Posterior cingulate gyrus (tissue), 11 donors: ENCODE measurements around the gene KCNK10.
A peak's percentile ranks its signal among the peaks of the same experiment; 100 is the strongest.

Source experiments
- DNase-seq, 10 donors: peaks; one replicate each; pipeline versions ENCODE4 v3.0.0 to v3.0.0-alpha.2; 2020 to 2021; ENCODE audit warnings: mixed read lengths in 3 of 10
- intact Hi-C: fragments of 100-400 bp; cut with DNase I; formaldehyde crosslinking; loops from one replicate; pipeline ENCODE4 v1.15.1; 2023

The KCNK10 gene

DNA sequence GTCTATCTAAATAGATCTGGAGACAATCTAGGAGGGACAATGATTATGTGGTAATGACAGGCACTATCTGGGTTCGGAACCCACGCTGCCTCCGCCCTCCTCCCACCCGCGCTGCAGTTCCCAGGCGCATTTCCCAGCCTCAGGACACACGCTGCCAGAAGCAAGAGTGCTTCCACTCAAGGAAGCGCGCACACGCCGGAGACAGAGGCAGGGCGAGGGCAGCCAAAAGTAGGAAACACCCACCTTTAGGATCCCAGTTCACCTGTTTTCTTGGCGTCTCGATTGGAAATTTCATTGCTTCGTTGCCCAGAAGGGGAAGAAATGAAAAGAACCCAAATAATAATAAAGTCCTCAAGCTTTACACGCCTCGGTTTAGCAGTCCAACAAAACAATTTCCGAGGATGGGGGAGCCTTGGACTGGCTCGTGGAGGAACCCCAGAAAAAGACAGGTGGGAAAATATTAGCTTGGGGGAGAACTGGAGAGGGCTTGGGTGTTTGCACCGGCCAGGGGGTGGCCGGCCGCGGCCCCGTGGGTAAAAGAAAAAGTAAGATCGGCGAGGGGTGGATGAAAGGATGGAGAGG is 474 bp downstream of the KCNK10 start:
- DNase-seq = peak in 9 of 10 donors; percentile 19 to 91 (median 49)
- intact Hi-C loops = loop anchor here (10.0 kb wide), 1 partner anchor 62 kb away; the partner anchor contains the start of gene SPATA7

DNA sequence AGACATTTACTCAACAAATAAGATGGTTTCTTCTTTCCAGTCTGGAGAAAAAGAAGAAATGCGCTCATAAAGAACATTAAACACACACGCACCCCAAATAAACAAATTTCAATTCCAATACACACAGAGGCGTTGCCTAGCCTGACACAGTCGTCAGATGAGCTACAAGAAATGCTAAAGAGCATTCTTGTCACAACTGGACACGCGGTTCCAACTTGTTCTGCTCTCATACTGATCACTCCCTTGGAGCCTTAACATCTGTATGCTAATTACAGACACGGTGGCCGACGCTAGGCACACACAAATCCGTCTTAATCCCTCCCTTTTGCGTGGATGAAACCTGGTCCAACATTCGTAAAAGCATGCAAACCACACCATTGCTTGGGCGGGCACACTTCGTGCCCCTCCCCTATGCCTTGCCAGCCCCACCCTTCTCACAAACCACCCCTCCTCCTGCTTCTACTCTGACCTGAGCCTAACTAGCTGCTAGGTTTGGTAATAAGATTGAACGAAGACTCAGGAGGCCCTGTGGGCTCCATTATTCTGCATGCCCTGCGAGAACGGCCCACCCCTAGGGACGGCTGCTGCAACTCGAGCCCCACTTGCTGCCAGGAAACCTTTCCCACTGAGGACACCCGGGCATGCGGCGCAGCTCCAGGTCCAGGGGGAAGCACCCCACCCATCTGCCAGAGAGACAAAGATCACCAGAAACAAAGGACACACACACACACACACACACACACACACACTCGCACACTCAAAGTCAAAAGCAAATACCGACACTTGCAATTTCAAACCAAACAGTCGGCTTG is 1.2 kb downstream of the KCNK10 start:
- intact Hi-C loops = loop anchor here (10.0 kb wide), 1 partner anchor 63 kb away; the partner anchor contains the start of gene SPATA7
- peak in 6 of 10 donors; percentile 18 to 85 (median 45) for DNase-seq

DNA sequence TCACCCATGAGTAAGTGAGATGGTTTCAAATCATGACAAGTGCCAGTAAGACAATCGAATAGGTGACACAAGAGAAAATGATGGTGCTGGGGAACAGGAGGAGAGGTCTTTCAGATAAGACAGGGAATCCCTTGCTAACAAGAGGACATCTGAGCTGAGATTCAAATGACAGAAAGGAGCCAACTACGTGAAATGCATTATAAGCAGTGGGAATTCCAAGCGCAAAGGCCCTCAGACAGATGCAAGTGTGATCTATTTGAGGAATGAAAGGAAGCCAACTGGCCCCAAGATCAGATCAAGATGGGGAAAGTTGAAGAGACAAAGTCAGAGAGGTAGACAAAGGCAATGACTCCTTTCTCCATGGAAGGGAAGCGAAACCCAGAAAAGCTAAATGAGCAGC is 4.7 kb downstream of the KCNK10 start:
- DNase-seq = no peak
- intact Hi-C loops = no loop called here

- intact Hi-C loops = no loop called here
- DNase-seq = no peak
These were observed 6.5 kb downstream of the KCNK10 start for GRCh38 chr14:88316521-88316920.

GRCh38 chr14:88312257-88312656 is 10.8 kb downstream of the KCNK10 start:
- DNase-seq = peak in 4 of 10 donors; percentile 17 to 88 (median 56)
- intact Hi-C loops = no loop called here

DNA sequence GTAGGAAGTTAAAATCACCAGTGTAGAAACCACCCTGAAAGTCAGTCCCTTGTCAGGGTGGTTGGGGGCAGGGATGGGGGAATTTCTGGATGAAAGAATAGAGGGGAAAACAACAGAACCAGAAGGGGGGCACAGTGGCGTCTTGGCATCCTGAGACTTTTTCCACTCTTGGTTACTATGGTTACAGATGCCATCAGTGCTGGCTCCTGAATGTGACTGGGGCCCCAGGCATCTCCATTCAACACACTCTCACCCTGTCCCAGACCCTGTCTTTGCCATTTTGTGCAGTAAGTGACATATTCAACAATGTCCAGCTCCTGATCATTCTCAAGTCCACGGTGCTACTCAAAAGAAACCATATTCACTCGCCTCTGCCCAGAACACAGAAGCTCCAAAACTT is 11.3 kb downstream of the KCNK10 start:
- intact Hi-C loops = no loop called here
- DNase-seq = no peak

- intact Hi-C loops = no loop called here
- DNase-seq = no peak
These were observed 12.6 kb downstream of the KCNK10 start for GRCh38 chr14:88310449-88310848.

DNA sequence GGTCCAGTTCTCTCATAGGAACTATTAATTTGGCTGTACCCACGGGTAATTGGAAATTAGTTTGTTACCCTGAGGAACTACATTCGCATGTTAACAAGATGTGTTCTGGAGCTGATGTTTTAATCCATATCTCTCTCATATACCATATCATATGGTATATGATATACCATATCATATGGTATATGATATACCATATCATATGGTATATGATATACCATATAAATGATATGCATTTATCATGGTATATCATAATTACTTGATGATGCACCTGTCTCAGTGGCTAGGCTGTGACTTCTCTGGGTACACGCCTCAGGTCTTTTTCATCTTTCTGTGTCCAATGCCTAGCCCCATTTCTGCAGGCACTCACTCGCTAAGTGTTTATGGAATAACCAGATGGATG is 13.0 kb downstream of the KCNK10 start:
- intact Hi-C loops = no loop called here
- DNase-seq = no peak

DNA sequence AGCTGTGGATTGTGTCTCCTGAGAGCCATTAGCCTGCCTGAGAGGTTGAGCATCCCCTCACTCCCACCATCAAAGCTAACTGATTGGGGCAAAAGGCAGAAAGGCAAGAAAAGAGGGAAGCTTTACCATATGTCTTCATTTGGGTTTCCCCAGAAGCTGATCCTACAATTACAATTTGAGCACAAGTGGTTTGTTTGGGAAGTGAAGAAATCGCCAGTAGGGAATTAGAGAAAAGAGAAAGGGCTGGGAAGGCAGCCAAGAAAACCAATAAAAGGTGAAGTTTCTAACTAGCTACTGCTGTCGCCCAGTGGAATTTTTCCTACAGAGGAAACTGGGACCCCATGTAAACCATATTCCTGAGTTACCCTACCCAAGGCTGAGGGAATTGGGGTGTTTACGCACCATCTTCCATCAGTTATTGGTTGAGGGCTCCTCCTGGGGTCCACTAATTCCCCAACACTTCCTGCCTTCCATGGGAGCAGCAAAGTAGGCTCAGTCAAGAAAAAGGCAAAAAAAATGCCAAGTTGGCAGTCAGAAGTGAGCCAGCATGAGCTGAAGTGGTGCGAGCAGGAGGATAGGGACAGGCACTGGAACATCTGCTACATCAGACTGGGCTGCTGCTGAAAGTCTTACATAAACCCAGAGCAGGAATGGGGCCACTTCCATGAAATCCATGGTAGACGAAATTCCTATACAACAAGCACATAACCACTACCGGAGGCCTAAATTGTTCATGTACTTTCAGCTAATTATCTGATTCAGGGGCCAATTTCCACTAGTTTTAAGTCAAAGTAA is 17.3 kb downstream of the KCNK10 start:
- DNase-seq = peak in 5 of 10 donors; percentile 27 to 87 (median 43)
- intact Hi-C loops = no loop called here

- intact Hi-C loops = loop anchor here (2.0 kb wide), 1 partner anchor 68 kb away; no protein-coding TSS in a partner anchor
- no peak for DNase-seq
These were observed 20.0 kb downstream of the KCNK10 start for GRCh38 chr14:88303041-88303440.

GRCh38 chr14:88301381-88301780 is 21.7 kb downstream of the KCNK10 start:
- DNase-seq = no peak
- intact Hi-C loops = no loop called here

DNA sequence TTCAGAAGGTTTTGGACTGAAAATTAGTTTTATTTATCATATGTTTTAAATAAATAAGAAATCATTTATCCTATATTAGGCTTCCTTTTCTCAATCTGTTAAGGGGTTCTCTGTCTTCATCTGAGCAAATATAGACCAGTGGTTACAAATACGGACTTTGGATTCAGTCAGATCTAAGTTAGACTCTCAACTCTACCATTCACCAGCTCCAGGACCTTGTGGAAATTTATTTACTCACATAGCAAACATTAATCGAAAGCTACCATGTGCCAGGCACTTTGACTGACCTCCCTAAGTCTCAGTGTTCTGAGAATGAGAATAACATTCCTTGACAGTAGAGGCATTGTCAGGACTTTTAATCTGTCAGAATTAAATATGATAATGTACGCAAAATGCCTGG is 22.3 kb downstream of the KCNK10 start:
- intact Hi-C loops = no loop called here
- DNase-seq = no peak

DNA sequence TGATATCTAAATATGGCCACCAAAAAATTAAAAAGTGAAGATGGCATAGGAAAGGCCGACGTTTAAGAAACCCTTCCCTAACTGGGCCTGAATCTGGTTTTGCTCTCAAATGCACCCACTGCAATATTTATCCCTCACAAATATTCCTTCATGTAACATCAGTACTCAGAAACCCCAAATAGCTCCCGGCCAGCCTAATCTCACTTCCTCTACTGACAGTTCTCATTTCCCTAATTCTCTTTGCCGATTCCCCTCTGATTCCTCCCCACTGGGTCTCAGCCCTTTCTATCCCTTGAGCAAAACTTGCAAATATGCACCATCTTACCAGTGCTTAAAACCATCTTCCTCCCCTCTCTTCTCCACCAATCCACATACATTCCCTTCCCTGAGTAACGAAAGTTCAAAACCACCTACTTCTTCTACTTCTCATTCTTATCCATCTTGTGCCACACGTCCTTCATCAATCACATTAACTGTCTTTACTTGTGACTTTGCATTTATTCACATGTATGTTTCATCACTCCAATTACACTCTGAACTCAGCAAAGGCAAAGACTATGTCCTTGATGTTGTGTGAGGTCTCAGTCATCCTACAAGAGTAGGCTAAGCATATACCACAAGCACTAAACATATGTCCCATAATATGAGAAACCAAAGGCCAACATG is 23.1 kb downstream of the KCNK10 start:
- intact Hi-C loops = no loop called here
- DNase-seq = no peak

DNA sequence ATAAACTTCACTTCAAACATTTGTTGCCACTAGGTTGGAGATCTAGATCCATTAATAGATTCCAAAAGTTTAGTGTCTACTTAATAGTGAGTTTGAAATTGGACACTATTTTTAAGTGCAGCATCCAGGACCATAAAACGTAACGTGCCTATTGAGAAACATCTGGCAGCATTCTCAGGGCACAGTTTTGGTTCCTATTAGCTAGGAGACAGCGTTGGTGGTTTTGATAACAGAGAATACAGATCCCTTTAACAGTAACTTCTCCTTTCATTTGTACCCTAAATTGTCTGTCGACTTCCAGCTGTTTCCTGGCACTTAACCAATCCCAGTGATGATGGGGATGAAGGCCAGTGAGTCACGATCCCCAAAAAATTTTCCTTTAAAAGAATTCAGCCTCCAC is 25.8 kb downstream of the KCNK10 start:
- no peak for DNase-seq
- intact Hi-C loops = no loop called here

- intact Hi-C loops = no loop called here
These were observed 26.7 kb downstream of the KCNK10 start for GRCh38 chr14:88296351-88296750.

GRCh38 chr14:88289996-88290395 is 33.1 kb downstream of the KCNK10 start:
- no peak for DNase-seq
- intact Hi-C loops = no loop called here

More at GRCh38 chr14:88296351-88296750, 26.7 kb downstream of the KCNK10 start:
- no peak for DNase-seq

GRCh38 chr14:88289234-88289633 is 33.8 kb downstream of the KCNK10 start:
- no peak for DNase-seq
- intact Hi-C loops = no loop called here

DNA sequence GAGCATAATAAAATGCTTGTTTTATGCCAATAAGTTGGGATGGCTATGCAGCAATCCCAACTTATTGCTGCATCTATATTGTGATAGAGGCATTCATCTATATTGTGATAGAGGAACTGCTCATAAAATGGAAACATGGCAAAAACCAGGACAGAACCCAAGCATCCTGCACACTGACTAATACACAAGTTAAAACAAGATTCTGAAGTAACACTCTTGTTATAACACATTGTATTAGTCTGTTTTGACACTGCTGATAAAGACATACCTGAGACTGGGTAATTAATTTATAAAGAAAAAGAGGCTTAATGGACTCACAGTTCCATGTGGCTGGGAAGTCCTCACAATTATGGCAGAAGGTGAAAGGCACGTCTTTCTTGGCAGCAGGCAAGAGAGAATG is 36.8 kb downstream of the KCNK10 start:
- intact Hi-C loops = no loop called here
- DNase-seq = no peak

DNA sequence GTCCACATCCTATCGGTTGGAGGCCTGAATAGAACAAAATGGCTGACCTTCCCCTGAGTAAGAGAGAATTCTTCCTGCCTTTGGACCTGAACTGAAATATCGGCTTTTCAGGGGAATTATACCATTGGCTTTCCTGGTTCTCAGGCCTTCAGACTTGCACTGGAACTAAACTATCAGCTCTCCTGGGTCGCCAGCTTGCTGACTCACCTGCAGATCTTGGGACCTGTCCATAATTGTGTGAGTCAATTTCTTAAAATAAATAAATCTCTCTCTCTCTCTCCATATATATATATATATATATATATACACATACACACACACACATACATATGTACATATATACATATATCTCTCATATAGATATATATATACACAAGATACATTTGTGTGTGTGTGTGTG is 41.6 kb downstream of the KCNK10 start:
- no peak for DNase-seq
- intact Hi-C loops = no loop called here

DNA sequence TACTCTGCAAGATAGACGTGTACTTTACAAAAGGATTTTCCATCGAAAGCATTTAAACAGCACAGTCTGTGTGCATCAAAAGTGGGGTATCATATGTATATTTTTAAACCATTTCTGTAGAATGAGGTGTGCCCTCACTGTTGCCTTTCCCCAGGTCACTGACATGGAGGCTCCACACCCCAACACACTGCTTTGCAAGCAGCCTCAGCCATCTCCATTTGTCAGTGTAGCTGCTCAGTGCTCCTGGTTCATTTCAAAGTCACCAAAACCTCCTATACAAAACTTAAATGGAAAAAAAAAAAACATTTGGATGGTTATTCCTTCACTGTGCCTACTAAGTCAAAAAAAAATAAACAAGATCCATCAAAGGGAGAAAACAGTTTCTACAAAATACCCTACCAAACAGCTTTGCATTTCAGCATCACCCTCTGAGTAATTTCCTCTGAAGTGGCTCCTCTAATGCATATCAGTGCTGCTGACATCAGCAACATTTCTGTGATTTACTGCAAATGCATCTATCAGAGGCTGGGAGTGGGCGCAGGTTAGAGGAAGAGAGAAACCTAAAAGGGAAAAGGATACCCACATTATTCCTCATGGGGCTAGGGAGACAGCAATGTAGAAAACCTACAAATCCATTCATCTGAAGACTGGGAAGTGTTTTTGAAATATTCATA is 46.0 kb downstream of the KCNK10 start:
- DNase-seq = no peak
- intact Hi-C loops = no loop called here
